OCI-LY7 (cell line): ENCODE data around the gene RC3H1. TPM values are rescaled to one million over a fixed set of nuclear protein-coding genes. Genes with fewer than 3 reads are reported as not detected.

Experiments used
- BruUV-seq: library from RNA; stranded (reverse); fragments of 400-500 nt; replicated peaks from 2 replicates; lab custom pipeline; 2021; lab: Mats Ljungman, UMichigan
- CTCF ChIA-PET: fragments of 300-600 bp; sonication (Branson Sonifier 250); formaldehyde crosslinking; loops from one replicate; lab custom pipeline; 2022; ENCODE audit warnings: antibody characterized with exemption; ENCODE audit not compliant: unreplicated experiment; lab: Charles Lee
- POLR2A ChIA-PET: fragments of 300-600 bp; sonication (Branson Sonifier 250); formaldehyde crosslinking; loops from one replicate; lab custom pipeline; 2022; ENCODE audit warnings: antibody characterized with exemption; lab: Charles Lee
- DNase-seq: peaks from one replicate; pipeline ENCODE4 v3.0.0-alpha.2; 2015; ENCODE audit warnings: low spot score
- H2AFZ ChIP-seq: fragments of 200-600 bp; sonication (generic), shearing (Covaris generic); 2 replicates; pipeline ENCODE4 v1.6.1; 2014; ENCODE audit warnings: mild to moderate bottlenecking, antibody characterized with exemption, low read length, moderate library complexity
- H3K27ac ChIP-seq: fragments of 200-600 bp; sonication (generic); 2 replicates; pipeline ENCODE4 v1.5.1; 2014; ENCODE audit warnings: mixed run types, low read depth, mild to moderate bottlenecking, moderate library complexity, low read length, inconsistent platforms; ENCODE audit not compliant: poor library complexity, severe bottlenecking
- H3K36me3 ChIP-seq: fragments of 200-600 bp; sonication (generic); 2 replicates; pipeline ENCODE4 v1.6.1; 2014; ENCODE audit warnings: mild to moderate bottlenecking, antibody characterized with exemption, low read length, moderate library complexity, mixed read lengths; ENCODE audit not compliant: insufficient read depth
- H3K4me1 ChIP-seq: fragments of 200-600 bp; sonication (generic); 2 replicates; pipeline ENCODE4 v1.5.1; 2014; ENCODE audit warnings: mild to moderate bottlenecking, low read length; ENCODE audit not compliant: insufficient read depth, poor library complexity, severe bottlenecking
- H3K4me2 ChIP-seq: fragments of 200-600 bp; sonication (generic); 2 replicates; pipeline ENCODE4 v1.6.1; 2014; ENCODE audit warnings: mild to moderate bottlenecking, low read length
- H3K4me3 ChIP-seq: fragments of 200-600 bp; sonication (generic); 2 replicates; pipeline ENCODE4 v1.5.1; 2014; ENCODE audit warnings: mild to moderate bottlenecking, low read depth, low read length; ENCODE audit not compliant: poor library complexity, severe bottlenecking
- H3K79me2 ChIP-seq: fragments of 200-600 bp; sonication (generic); 2 replicates; pipeline ENCODE4 v1.6.1; 2016; ENCODE audit warnings: low read depth, mild to moderate bottlenecking, low read length, moderate library complexity, mixed read lengths; ENCODE audit not compliant: insufficient read depth
- H3K9me2 ChIP-seq: fragments of 200-600 bp; sonication (generic); 2 replicates; pipeline ENCODE4 v1.6.1; 2016; ENCODE audit warnings: mild to moderate bottlenecking, low read length, mixed read lengths; ENCODE audit not compliant: insufficient read depth
- H3K9me3 ChIP-seq: fragments of 200-600 bp; sonication (generic); 2 replicates; pipeline ENCODE4 v1.6.1; 2014; ENCODE audit warnings: mild to moderate bottlenecking, mixed run types, low read length, mixed read lengths
- H4K20me1 ChIP-seq: fragments of 200-600 bp; sonication (generic); 2 replicates; pipeline ENCODE4 v1.6.1; 2014; ENCODE audit warnings: mild to moderate bottlenecking, antibody characterized with exemption, low read length, moderate library complexity, mixed read lengths; ENCODE audit not compliant: insufficient read depth
- CTCF ChIP-seq: fragments of 200-600 bp; sonication (generic); conservative IDR thresholded peaks from 2 replicates; pipeline ENCODE4 v1.5.1; 2014; ENCODE audit warnings: mild to moderate bottlenecking, antibody characterized with exemption, low read length, moderate library complexity, mixed read lengths
- EZH2phosphoT487 ChIP-seq: fragments of 200-600 bp; sonication (generic); IDR thresholded peaks from 2 replicates; pipeline ENCODE4 v1.6.1; 2018; ENCODE audit warnings: low read depth, borderline replicate concordance, mild to moderate bottlenecking, mixed run types, antibody characterized with exemption, low read length, moderate library complexity, mixed read lengths
- intact Hi-C: fragments of 100-400 bp; cut with micrococcal nuclease; formaldehyde crosslinking; loops from one replicate; pipeline ENCODE4 v1.10.0; 2022; ENCODE audit not compliant: unreplicated experiment
- total RNA-seq, 2 experiments: library from RNA; depleted of rRNA in 1 of 2; stranded (reverse); fragments of >200 nt in 1 of 2; shearing (Covaris generic) in 1 of 2; gene quantifications; 2 replicates each; pipeline ENCODE4 v1.2.3, GENCODE V29; 2014 to 2022

RC3H1 gene
- total RNA-seq, 2 experiments from 2014 or later = 21.0 to 34.0 TPM

DNA sequence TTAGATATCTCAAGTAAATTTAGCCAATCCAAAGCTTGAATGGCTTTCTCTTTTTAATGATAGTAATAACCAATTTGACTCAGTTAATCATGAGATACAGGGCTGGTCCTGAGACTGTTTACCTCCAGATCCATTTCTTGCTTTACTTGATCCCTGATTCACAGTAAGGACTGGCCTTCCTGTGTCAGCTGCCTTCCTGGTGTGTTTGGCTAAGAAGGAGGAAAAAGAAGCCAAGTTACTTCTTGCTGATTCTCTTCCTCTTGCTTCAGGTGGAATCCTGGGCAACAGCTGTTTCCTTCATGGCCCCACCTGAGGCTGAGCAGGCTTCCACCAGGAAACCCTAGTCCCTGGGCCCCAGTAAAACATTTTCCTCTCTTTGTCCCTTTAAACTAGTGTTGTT is 14.6 kb upstream of the RC3H1 start:
- Histone ChIP-seq H3K4me3 (no peak overlapping the region), H3K27ac (no peak overlapping the region), H3K36me3 (no peaks in the 10 kb centered on the region), H3K79me2 (no peaks in the 10 kb centered on the region), H2AFZ (no peak overlapping the region), H4K20me1 (no peaks in the 10 kb centered on the region), H3K4me1 (no peaks in the 10 kb centered on the region), H3K9me3 (no peaks in the 10 kb centered on the region), H3K9me2 (no peaks in the 10 kb centered on the region), H3K4me2 (no peak overlapping the region)
- DNase-seq = no peak
- ChIA-PET POLR2A (interaction anchor here (0.5 to 0.6 kb wide), 3 partner anchors 16 to 112 kb away, joined by 3 to 9 read pairs (median 3); no protein-coding TSS in a partner anchor), CTCF (no interaction called here)
- no TSS peak for BruUV-seq
- intact Hi-C loops = no loop called here
- no peak for TF ChIP-seq EZH2phosphoT487
- no peak for TF ChIP-seq CTCF

DNA sequence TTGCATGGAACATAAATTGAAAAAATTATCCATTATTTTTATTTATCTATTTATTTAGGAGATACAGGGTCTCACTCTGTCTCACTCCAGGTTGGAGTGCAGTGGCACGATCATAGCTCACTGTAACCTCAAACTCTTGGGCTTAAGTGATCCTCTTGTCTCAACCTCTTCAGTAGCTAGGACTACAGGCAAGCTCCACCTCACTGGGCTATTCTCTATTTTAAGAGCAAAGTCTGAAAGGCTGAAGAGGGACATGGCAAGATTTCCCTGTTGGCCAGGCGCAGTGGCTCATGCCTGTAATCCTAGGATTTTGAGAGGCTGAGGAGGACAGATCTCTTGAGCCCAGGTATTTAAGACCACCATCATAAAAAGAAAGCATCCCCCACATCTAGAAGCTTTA is 14.0 kb upstream of the RC3H1 start:
- no peaks in the 10 kb centered on the region for H3K4me1 ChIP-seq
- no peak overlapping the region for H3K27ac ChIP-seq
- H3K9me3 ChIP-seq = no peaks in the 10 kb centered on the region
- intact Hi-C loops = no loop called here
- TF ChIP-seq CTCF (no peak), EZH2phosphoT487 (no peak)
- no peaks in the 10 kb centered on the region for H3K9me2 ChIP-seq
- POLR2A ChIA-PET = interaction anchor here (0.6 to 1.2 kb wide), 6 partner anchors 9 to 413 kb away, joined by 3 to 4 read pairs (median 4); partner anchors contain the start of gene RC3H1
- H2AFZ ChIP-seq = no peak overlapping the region
- H3K79me2 ChIP-seq = no peaks in the 10 kb centered on the region
- H3K4me2 ChIP-seq = no peak overlapping the region
- no TSS peak for BruUV-seq
- no peaks in the 10 kb centered on the region for H3K36me3 ChIP-seq
- no peaks in the 10 kb centered on the region for H4K20me1 ChIP-seq
- CTCF ChIA-PET = no interaction called here
- no peak for DNase-seq
- no peak overlapping the region for H3K4me3 ChIP-seq

GRCh38 chr1:174032671-174033222 is 10.6 kb upstream of the RC3H1 start:
- Histone ChIP-seq H3K9me2 (no peaks in the 10 kb centered on the region), H3K36me3 (no peaks in the 10 kb centered on the region), H3K9me3 (no peaks in the 10 kb centered on the region), H3K27ac (no peak overlapping the region), H3K79me2 (no peaks in the 10 kb centered on the region), H3K4me3 (no peak overlapping the region), H3K4me2 (no peak overlapping the region), H4K20me1 (no peaks in the 10 kb centered on the region), H2AFZ (no peak overlapping the region), H3K4me1 (no peaks in the 10 kb centered on the region)
- no peak for TF ChIP-seq CTCF
- no peak for TF ChIP-seq EZH2phosphoT487
- POLR2A ChIA-PET = no interaction called here
- CTCF ChIA-PET = no interaction called here
- intact Hi-C loops = no loop called here
- no peak for DNase-seq
- no TSS peak for BruUV-seq
